Jurkat, Clone E6-1 (cell line): ENCODE measurements around the gene TNS2.
"Not testable (repeated sequence)": the region's sequence is repeated elsewhere in the genome, so short reads cannot be mapped to it uniquely, and the experiment has no call there.

Source experiments
- DNase-seq: peaks from one replicate; pipeline ENCODE4 v3.0.0-alpha.2; 2011; ENCODE audit warnings: low read depth, low spot score
- H3K4me3 ChIP-seq: 2 replicates; pipeline ENCODE4 v1.5.1; 2011; ENCODE audit warnings: mild to moderate bottlenecking, low read length, control low read depth, moderate library complexity

The TNS2 gene

DNA sequence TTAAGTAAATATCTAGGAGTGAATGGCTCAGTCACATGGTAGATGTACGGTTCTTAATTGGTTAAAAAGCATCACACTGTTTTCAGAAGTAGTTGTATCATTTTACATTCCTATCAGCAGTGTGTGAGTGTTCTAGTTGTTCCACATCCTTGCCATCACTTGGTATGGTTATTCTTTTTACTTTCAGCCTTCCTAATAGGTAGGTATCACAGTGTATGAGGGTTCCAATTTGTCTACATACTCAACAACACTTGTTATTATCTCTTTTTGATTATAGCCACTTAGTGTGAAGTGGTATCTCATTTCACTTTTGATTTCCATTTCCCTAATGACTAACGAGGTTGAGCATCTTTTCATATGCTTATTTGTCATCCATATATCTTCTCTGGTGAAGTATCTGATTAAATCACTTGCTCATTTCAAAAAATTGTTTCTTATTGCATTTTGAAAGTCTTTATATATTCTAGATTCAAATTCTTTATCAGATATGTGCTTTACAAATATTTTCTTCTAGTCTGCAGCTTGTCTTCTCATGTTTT is 32.8 kb downstream of the TNS2 start:
- DNase-seq, result no peak

DNA sequence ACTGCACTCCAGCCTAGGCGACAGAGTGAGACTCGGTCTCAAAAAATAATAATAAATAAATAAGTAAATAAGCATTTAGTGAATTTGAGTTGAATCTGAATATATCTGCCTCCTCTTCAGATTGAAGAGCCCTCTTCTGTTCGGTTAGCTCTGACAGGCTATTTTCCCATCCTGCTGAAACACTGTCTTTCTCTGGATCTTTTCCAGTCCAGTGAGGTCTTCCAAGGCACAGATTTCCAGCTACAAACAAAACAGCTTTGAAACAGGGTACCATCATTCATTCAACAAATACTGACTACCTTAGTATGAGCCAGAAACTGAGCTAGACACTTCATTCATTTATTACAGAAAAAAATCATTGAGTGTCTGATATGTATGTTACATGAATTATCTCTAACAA is 36.5 kb downstream of the TNS2 start:
- DNase-seq, result no peak
- H3K4me3 ChIP-seq, result no peak overlapping the region

More for the DNA sequence above, 32.8 kb downstream of the TNS2 start:
- H3K4me3 ChIP-seq, result no peak overlapping the region

DNA sequence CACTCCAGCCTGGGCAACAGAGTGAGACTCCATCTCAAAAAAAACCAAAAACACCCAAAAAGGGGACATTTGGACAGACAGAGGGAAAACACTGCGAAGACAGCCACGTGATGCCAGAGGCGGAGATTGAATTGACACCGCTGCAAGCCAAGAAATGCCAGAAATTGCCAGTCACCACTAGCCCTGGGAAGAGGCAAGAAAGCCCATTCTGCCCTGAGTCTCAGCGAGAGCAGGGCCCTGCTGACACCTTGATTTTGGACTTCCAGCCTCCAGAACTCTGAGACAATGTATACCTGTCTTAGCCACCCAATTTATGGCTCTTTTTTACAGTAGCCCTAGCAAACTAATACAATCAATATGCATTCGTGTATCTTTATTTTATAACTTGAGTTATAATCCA is 40.2 kb downstream of the TNS2 start:
- H3K4me3 ChIP-seq, result no peak overlapping the region
- no peak for DNase-seq

DNA sequence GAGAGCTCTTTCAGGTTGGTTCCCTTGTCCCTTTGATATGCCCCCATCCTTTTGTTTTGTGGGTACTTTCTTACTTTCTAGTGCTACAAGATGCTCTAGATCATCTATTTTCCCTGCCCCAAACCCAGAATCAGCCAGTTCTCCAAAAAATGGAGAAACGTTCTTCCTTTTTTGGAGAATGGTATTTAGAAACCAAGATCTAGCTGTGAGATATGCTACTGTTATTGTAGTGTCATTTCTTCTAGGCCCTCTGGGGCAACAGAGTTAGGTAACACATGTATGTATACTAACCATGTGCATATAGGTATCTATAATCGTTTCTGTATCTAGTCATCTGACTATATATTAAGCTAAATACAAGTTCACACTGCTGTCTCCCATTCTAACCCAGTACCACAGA is 40.7 kb downstream of the TNS2 start:
- DNase-seq, result no peak
- no peak overlapping the region for H3K4me3 ChIP-seq

DNA sequence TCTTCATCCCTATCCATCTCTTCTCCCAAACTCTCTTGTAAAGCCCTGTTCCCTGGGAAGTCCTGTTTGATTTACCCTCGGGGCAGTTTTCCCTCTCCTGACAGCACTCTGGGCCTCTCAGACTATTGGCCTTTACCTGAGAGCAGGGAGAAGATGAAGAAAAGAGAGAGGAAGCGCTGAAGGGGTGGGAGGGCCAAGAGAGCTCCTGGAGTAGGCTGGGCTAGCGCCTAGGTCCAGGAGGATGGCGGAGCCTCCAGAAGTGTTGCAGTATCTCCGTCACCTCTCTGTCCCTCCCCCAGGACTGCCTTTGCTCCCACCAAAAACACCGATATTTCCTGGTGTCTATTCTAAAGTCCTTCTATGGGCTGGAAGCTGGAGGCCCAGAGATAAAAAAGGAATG is 41.9 kb downstream of the TNS2 start:
- H3K4me3 ChIP-seq, result no peak overlapping the region
- DNase-seq, result no peak

DNA sequence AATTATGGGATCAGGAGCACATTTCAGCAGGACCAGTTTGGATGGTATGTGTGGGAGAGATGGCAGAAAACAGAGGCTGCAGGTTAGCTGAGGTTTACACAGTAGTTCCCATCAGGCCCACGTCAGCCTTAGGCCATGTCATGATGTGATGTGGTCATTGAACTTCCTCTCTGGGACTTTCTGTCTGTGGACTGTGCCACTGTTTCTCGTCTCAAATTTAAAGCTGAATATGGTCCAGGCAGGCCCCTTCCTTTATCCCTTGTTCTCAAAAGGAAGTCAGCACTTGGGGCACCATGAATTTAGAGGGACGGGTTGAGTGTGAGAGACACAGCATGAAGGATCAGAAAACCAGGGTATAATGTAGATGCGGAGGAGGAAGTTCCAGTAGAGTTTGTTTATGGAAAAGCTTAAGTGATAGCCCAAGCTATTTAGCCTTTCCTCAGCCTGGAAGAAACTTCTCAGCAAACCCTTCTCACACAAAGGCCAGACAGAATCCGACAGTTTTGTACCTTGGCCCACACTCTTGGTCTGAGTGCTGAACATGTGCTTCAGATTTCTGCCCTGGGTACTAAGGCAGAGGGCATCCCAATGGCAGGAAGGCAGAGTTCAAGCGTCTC is 44.0 kb downstream of the TNS2 start:
- H3K4me3 ChIP-seq, result no peak overlapping the region
- DNase-seq, result no peak

DNA sequence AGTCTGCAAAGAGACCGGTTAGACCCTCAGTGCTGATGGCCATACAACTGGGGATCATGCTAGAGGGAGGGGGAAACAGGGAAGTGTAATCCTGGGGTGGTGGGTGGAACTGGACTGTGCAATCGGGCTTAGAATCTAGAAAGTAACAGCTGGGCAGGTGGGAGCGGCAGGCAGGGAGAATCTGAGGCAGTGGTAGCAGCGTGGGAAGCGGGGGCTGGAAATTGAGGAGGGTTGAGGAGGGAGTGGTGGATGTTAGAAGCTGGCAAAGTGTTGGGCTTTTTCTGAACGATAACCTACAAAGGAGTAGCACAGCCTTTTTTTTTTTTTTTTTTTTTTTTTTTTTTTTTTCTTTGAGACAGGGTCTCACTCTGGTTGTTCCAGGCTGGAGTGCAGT is 44.5 kb downstream of the TNS2 start:
- no peak for DNase-seq
- H3K4me3 ChIP-seq, result no peak overlapping the region

DNA sequence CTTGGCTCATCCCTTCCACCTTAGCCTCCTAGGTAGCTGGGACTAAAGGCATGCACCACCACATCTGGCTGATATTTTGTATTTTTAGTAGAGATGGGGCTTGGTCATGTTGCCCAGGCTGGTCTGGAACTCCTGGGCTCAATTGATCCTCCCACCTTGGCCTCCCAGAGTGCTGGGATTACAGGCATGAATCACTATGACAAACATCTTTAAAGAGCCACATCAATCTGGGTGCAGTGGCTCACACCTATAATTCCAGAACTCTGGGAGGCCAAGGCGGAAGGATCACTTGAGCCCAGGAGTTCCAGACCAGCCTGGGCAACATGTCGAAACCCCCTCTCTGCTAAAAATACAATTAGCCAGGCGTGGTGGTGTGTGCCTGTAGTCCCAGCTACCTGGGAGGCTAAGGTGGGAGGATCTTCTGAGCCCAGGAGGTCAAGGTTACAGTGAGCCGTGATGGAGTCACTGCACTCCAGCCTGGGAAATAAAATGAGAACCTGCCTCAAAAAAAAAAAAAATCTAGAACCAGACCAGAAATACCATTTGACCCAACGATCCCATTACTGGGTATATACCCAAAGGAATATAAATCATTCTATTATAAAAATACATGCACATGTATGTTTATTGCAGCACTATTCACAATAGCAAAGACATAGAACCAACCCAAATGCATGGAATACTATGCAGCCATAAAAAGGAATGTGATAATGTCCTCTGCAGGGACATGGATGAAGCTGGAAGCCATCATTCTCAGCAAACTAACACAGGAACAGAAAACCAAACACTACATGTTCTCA is 45.1 kb downstream of the TNS2 start:
- not testable (repeated sequence) for H3K4me3 ChIP-seq, DNase-seq

DNA sequence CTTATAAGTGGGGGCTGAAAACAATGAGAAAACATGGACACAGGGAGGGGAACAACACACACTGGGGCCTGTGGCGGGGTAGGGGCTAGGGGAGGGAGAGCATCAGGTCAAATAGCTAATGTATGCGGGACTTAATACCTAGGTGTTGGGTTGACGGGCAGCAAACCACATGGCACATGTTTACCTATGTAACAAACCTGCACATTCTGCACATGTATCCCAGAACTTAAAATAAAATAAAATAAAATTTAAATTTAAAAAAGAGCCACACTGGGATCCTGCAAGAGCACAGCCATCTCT is 45.7 kb downstream of the TNS2 start:
- H3K4me3 ChIP-seq, DNase-seq: not testable (repeated sequence)

DNA sequence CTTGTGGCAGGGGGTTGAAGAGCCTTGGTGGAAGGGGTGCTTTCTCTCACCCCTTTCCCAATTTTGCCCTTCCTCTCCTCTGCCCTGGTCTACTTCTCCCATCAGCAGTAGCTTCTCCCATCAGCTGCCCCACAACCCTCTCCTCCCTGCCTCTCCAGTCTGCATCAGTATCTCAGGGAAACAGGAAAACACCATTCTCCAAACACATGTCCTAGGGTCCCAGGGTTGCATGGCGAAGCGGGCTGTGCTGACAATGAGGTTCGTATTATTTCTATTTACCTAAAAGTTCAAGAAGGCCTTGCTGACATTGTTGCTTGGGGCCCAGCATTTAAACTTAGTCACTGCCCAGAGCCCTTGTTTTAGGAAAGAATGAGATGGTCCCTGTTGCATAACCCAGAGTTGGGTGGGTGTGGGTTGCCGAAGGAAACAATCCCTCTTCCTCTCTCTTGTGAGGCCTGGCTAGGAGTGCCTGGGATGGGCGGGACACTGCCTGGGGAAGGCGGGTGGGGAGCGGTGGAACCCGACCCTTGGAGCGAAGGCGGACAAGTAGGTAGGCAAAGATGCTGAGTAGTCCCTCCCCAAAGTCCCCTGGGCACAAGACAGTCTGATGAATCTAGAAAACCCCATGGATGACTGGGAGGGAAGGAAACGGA is 46.4 kb downstream of the TNS2 start:
- DNase-seq, result no peak
- no peak overlapping the region for H3K4me3 ChIP-seq

DNA sequence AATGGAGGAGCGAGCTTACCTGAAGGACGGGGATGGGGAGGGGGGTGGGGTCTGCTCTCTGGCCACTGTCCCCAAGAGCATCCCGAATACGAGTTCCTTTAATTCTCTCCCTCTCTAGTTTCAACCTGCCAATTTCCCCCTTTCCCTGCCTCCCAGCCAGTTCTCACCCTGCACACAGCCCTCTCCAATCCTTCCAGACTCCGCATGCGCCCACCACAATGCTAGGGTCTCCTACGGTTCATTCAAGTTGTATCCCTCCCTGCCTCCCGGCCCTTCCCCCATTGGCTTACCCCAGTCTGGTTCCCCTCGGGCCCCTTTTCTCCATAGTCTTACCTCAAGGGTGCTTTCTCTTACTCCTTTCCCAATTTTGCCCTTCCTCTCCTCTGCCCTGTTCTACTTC is 46.9 kb downstream of the TNS2 start:
- no peak overlapping the region for H3K4me3 ChIP-seq
- no peak for DNase-seq

DNA sequence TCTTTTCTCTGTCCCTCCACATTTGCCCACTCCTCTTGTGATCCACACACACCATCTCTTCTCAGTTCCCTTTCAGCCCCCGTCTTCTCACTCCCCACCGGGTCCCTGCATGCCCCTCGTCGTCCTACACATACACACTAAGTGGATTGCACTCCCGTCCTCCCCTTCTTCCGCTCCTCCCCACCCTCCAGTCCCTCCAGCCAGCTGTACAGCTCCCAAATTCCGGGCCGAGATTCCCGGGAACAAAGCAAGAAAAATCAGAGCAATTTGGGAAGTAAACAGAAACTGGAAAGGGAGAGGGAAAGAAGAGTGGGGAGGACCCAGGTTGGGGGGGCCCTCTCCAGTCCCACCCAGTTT is 47.3 kb downstream of the TNS2 start:
- no peak for DNase-seq
- peak overlapping the region; percentile 56 for H3K4me3 ChIP-seq

DNA sequence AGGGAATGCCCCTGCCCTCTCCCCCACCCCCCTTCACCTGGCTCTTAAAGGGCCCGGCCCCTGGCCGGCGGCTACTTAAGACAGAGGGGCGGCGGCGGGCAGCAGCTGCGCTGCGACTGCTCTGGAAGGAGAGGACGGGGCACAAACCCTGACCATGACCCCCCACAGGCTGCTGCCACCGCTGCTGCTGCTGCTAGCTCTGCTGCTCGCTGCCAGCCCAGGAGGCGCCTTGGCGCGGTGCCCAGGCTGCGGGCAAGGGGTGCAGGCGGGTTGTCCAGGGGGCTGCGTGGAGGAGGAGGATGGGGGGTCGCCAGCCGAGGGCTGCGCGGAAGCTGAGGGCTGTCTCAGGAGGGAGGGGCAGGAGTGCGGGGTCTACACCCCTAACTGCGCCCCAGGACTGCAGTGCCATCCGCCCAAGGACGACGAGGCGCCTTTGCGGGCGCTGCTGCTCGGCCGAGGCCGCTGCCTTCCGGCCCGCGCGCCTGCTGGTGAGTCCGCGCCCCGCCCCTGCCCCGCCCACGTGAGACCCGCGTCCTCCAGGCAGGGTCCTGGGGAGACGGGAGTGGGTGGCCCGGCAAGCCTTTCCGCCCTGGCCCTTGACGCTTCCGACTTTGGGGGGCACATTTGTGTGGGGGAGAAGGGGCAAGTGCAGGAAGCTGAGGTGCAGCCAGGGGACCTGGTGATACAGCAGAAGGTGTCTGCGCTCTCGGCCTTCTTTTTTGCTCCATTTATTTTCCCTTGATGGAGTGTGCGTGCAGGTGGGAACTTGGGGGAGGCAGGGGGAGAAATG is 47.9 kb downstream of the TNS2 start, which contains the start of gene IGFBP6:
Gene IGFBP6 (plus strand): TSS at position 104 of the 790 bp plus-strand sequence. CDS start 51 bp downstream, at position 155.
- DNase-seq, result peak; percentile 37
- H3K4me3 ChIP-seq, result peak within 1 kb of the TSS; percentile 56

DNA sequence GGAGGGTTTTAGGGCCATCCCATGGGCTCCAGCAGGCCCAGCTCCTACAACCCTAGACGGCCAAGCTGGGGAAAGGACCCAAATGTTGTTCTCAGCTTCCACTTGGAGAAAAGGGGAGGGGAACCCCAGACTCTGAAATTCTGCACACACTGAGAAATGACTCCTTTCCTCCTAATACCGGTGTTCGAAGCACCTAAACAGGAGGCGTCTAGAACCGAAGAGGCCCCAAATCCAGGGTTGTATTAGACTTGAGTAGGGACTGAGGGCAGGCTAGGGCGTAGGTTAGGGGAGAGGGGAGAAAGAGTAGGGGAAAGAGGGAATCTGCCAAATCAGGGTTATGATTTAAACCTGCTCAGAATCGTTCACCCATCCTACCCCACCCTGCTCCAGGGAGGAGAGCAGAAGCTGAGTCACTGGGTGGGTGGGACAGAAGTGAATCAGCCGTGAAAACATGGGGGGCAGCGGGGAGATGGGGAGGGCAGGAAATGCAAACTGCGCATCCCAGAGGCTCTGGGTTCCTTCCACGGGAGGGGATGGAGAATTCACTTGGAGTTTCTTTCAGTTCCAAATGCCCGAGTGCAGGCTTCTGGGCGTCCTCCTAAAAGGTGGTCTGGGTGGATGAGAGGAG is 48.6 kb downstream of the TNS2 start:
- no peak for DNase-seq
- H3K4me3 ChIP-seq, result peak overlapping the region; percentile 56

DNA sequence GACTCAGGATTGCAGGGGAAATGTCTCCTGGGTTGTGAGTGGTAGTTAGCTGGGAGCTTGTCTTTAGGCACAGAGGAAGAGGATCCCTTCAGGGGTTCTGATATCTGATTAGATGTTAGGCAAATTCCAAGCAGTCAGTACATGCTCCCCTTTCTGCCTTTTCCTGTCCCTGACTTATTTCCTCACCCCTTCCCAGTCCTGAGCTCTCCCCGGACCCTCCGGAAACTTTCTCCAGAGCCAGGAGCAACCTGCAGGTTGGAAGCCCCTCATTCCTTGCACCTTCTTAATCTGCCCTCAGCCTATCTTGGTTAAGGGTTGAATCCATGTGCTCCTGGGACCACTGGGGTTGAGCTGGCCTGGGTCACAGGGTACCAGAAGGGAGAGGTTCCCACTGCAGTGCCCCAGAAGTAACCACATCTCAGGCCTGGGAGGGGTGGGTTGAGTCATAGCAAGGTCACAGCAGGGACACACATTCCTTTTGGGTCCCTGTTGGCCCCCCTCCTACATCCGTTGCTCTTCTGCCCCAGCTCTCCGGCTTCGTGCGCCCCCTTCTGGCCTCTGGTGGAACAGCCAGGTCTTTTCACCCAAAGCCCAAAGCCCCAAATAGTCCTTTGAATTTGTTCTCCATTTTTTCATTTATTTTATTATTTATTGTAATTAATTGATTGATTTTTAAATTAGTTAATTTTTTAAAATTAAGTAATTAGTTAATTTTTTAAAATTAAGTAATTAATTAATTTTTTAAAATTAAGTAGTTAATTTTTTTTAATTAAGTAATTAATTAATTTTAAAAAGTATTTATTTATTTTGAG is 49.4 kb downstream of the TNS2 start:
- H3K4me3 ChIP-seq, result no peak overlapping the region
- peak; percentile 72 for DNase-seq

DNA sequence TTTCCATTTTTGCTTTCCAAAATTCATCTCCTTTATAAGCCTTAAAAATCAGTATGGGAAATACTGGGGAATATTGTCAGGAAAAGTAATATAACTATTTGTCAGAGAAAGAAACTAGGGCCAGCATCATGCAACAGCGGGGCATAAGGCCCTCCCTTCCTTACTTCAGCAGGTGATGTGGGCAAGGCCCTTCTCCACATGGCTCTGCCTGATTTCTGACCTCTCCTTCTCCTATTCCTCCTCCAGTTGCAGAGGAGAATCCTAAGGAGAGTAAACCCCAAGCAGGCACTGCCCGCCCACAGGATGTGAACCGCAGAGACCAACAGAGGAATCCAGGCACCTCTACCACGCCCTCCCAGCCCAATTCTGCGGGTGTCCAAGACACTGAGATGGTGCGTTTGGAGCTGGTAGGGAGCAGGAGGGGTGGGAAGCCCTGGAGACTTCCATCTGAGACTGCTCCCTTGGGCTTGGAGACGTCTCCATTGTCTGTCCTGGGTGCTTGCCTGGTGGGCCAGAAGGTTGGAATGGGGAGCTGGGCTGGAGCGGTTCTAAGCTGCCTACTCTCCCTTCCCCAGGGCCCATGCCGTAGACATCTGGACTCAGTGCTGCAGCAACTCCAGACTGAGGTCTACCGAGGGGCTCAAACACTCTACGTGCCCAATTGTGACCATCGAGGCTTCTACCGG is 50.7 kb downstream of the TNS2 start:
- no peak for DNase-seq
- no peak overlapping the region for H3K4me3 ChIP-seq

DNA sequence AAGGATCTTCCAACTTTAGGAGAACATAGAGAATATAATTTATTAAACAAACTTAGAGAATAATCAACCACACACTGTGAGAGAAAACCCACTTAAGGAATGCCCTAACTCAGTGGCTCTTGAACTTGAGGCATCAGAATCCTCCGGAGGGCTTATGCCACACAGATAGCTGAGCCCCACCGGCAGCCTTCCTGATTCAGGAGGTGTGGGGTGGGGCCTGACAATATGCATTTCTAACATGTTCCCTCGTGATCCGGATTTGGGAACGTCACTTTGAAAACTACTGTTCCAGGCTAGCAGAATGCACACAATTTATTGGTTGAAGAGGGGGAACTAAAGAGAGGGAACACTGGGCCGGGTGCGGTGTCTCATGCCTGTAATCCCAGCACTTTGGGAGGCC is 51.4 kb downstream of the TNS2 start:
- no peak for DNase-seq
- H3K4me3 ChIP-seq, result no peak overlapping the region
